HUDEP-2 (cell line): ENCODE measurements around the gene RND3.

Experiments
- DNase-seq, 76 experiments: peaks; one replicate each; lab custom pipeline; 2025; ENCODE audit not compliant: unreplicated experiment in 76 of 76; lab: John Stamatoyannopoulos, UW

RND3 gene

GRCh38 chr2:150494234-150494945 is 6.9 kb upstream of the RND3 start:
- DNase-seq, result no peak

GRCh38 chr2:150491943-150492342 is 4.5 kb upstream of the RND3 start:
- DNase-seq, result no peak

- DNase-seq, result no peak
Observed at GRCh38 chr2:150491430-150491829, 4.0 kb upstream of the RND3 start.

GRCh38 chr2:150490466-150490865 is 3.0 kb upstream of the RND3 start:
- no peak for DNase-seq

- DNase-seq, result no peak
Observed at GRCh38 chr2:150486539-150487484, 655 bp downstream of the RND3 start.

GRCh38 chr2:150485871-150486538 is 1.5 kb downstream of the RND3 start:
- no peak for DNase-seq

GRCh38 chr2:150485114-150485870 is 2.2 kb downstream of the RND3 start:
- DNase-seq, result peak in 3 of 76 experiments; percentile 1 to 5 (median 1)

- no peak for DNase-seq
Observed at GRCh38 chr2:150484461-150485021, 2.9 kb downstream of the RND3 start.

- no peak for DNase-seq
Observed at GRCh38 chr2:150484006-150484405, 3.5 kb downstream of the RND3 start.

GRCh38 chr2:150483532-150483931 is 3.9 kb downstream of the RND3 start:
- DNase-seq, result no peak

GRCh38 chr2:150482667-150483400 is 4.6 kb downstream of the RND3 start:
- no peak for DNase-seq

- no peak for DNase-seq
Observed at GRCh38 chr2:150482111-150482510, 5.4 kb downstream of the RND3 start.

- DNase-seq, result no peak
Observed at GRCh38 chr2:150480971-150481830, 6.3 kb downstream of the RND3 start.

GRCh38 chr2:150480241-150480640 is 7.2 kb downstream of the RND3 start:
- no peak for DNase-seq

- no peak for DNase-seq
Observed at GRCh38 chr2:150479075-150479915, 8.2 kb downstream of the RND3 start.

GRCh38 chr2:150478200-150478974 is 9.1 kb downstream of the RND3 start:
- no peak for DNase-seq

GRCh38 chr2:150477347-150477746 is 10.1 kb downstream of the RND3 start:
- no peak for DNase-seq
